Psoas muscle (tissue), 8 donors: Measurements from ENCODE around the gene TBC1D32. TPM values are rescaled to one million over a fixed set of nuclear protein-coding genes. Genes with fewer than 3 reads are reported as not detected.
"Not testable (repeated sequence)": the region's sequence is repeated elsewhere in the genome, so short reads cannot be mapped to it uniquely, and the experiment has no call there.

Source experiments
- ATAC-seq, 4 donors: fragments of 200-7000 bp; cut with Tn5 transposase; one replicate each; pipeline ENCODE4 v1.9.1; 2020; ENCODE audit warnings: moderate library complexity in 3 of 4, mild to moderate bottlenecking in 2 of 4
- DNase-seq, 2 donors: peaks; one replicate each; pipeline ENCODE4 v3.0.0-alpha.2; 2020
- H3K27ac ChIP-seq: fragments of 200-600 bp; one replicate; pipeline ENCODE4 v1.8.0; 2022
- H3K27me3 ChIP-seq, 3 donors: fragments of 200-600 bp in 1 of 3; one replicate each; pipeline versions ENCODE4 v1.6.1 to v1.8.0; 2013 to 2022; ENCODE audit warnings: low read length in 2 of 3, mild to moderate bottlenecking in 2 of 3, moderate library complexity in 1 of 3; ENCODE audit not compliant: insufficient read depth in 3 of 3
- H3K36me3 ChIP-seq, 2 donors: fragments of 200-600 bp in 1 of 2; one replicate each; pipeline versions ENCODE4 v1.6.1 to v1.8.0; 2013 to 2022; ENCODE audit warnings: low read depth in 1 of 2, mild to moderate bottlenecking in 1 of 2, moderate library complexity in 1 of 2; ENCODE audit not compliant: insufficient read depth in 1 of 2
- H3K4me1 ChIP-seq: fragments of 200-600 bp; one replicate; pipeline ENCODE4 v1.8.0; 2022
- H3K4me3 ChIP-seq: fragments of 200-600 bp; one replicate; pipeline ENCODE4 v1.8.0; 2022; ENCODE audit warnings: mild to moderate bottlenecking
- H3K9me3 ChIP-seq: fragments of 200-600 bp; one replicate; pipeline ENCODE4 v1.8.0; 2022
- WGBS, 3 donors: extraction: QIAGEN DNeasy Blood & Tissue Kit; methylation state at CpG; one replicate each; pipeline versions ENCODE4 v1.1.6 to v1.1.7; 2013; 5-methylcytosine and 5-hydroxymethylcytosine counted together
- intact Hi-C, 2 donors: fragments of 100-400 bp; cut with DNase I; formaldehyde crosslinking; loops; one replicate each; pipeline versions ENCODE4 v1.11.0 to v1.14.2; 2022
- polyA plus RNA-seq, 3 donors: library from polyadenylated mRNA; stranded (reverse); fragments of 200-250 nt; gene quantifications; one replicate each; pipeline ENCODE4 v1.2.3, GENCODE V29; 2013
- total RNA-seq, 4 donors: library from RNA; stranded (reverse); fragmentation: NEBNext Ultra II Directional in 2 of 4; extraction: Animal tissue kit (Norgen Biotek cat#: 25700) in 2 of 4; gene quantifications; one replicate each; pipeline versions ENCODE4 v1.2.1 to v1.2.4, GENCODE V29; 2021 to 2023
- TF ChIP-seq, protein P1 (sequence below): fragments of 200-600 bp; IDR thresholded peaks from one replicate; pipeline ENCODE4 v1.8.0; 2022; ENCODE audit warnings: antibody characterized with exemption
- donor health status: healthy with polysubstance abuse.
- donor health status: DM: no; HTN: no; CAD: no; lungs with moderate emphysema.
- donor health status: Bipolar disorder and iron deficiency.
- donor health status: healthy.
- donor health status: DM: yes; HTN: yes; CAD: no.
- donor health status: DM: no; HTN: no; CAD: no.
- donor health status: DM: no; HTN: no; CAD: no.
- donor health status: DM: yes; HTN: yes; CAD: no.

The TBC1D32 gene
- total and polyA plus RNA-seq, 7 donors, result 0.29 to 1.8 (median 0.45) TPM

DNA sequence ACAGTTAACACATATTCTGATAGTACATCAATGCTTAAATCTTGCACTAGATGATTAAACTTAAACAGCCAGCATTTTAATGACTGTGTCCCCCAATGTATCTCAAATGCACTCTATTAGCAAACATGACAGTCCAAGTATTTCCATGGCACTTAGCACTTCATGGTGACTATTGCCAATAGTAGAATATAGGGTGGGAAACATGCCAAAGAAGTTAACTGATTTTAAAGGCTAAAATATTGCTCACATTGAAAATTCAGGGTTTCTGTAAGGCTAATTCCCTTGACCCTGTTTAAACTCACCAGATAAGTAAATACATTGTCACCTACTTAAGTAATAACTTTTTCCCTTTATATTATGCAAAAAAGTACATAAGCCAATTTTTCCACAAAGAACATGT is 266.9 kb downstream of the TBC1D32 start:
- Histone ChIP-seq H3K9me3 (no peaks in the 10 kb centered on the region), H3K36me3 (no peaks in the 10 kb centered on the region), H3K4me1 (no peaks in the 10 kb centered on the region), H3K27me3 (no peaks in the 10 kb centered on the region), H3K27ac (no peak overlapping the region), H3K4me3 (no peak overlapping the region)
- no peak for ATAC-seq
- TF ChIP-seq, protein P1, sequence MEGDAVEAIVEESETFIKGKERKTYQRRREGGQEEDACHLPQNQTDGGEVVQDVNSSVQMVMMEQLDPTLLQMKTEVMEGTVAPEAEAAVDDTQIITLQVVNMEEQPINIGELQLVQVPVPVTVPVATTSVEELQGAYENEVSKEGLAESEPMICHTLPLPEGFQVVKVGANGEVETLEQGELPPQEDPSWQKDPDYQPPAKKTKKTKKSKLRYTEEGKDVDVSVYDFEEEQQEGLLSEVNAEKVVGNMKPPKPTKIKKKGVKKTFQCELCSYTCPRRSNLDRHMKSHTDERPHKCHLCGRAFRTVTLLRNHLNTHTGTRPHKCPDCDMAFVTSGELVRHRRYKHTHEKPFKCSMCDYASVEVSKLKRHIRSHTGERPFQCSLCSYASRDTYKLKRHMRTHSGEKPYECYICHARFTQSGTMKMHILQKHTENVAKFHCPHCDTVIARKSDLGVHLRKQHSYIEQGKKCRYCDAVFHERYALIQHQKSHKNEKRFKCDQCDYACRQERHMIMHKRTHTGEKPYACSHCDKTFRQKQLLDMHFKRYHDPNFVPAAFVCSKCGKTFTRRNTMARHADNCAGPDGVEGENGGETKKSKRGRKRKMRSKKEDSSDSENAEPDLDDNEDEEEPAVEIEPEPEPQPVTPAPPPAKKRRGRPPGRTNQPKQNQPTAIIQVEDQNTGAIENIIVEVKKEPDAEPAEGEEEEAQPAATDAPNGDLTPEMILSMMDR, result no peak
- intact Hi-C loops, result no loop called here
- no peak for DNase-seq

DNA sequence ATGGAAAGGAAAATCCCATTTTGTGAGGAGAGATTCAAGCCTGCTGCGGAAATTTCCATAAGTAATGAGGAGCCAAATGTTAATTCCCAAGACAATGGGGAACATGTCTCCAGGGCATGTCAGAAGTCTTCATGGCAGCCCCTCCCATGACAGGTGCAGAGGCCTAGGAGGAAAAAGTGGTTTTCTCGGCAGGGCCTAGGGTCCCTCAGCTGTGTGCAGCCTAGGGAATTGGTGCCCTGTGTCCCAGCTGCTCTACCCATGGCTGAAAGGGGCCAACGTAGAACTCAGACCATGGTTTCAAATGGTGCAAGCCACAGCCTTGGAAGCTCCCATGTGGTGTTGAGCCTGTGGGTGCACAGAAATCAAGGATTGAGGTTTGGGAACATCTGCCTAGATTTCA is 269.9 kb downstream of the TBC1D32 start:
- Histone ChIP-seq H3K36me3 (no peaks in the 10 kb centered on the region), H3K27me3 (no peaks in the 10 kb centered on the region), H3K4me1 (no peaks in the 10 kb centered on the region), H3K27ac (no peak overlapping the region), H3K9me3 (no peaks in the 10 kb centered on the region), H3K4me3 (no peak overlapping the region)
- TF ChIP-seq, protein P1, result no peak
- WGBS, 3 donors, result 73 to 77% (median 76%) methylated on average over 3 of the region's 3 CpGs
- intact Hi-C loops, result no loop called here
- ATAC-seq, result no peak
- no peak for DNase-seq

DNA sequence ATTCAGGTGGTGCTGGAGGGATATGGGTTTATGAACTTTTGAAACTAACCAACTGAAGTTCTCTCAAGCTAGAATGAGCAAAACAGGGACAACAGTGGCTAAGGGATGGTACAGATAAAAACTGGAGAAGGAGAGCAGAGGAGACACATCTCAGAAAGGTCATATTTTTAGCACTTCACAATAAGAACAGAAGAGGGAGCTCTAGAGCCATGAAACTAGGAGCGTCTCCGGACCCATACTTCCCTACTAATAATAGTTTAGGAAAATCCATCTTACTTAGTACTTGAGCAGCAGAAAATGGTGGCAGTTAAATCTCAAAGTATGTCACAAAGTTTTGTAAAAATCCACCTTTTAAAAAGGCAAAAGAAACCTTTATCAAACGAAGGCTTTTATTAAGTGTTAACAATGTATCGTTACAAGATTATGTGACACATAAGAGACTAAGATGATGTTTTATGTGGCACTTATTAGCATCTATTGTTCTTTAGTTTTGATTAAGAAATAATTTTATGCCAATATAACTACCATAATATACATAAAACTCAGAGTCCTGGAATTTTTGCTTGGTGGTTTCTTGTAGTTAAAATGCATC is 278.6 kb downstream of the TBC1D32 start:
- no peak for DNase-seq
- Histone ChIP-seq H3K4me1 (no peaks in the 10 kb centered on the region), H3K36me3 (no peaks in the 10 kb centered on the region), H3K4me3 (no peak overlapping the region), H3K9me3 (no peaks in the 10 kb centered on the region), H3K27ac (no peak overlapping the region), H3K27me3 (no peaks in the 10 kb centered on the region)
- TF ChIP-seq, protein P1, result peak; percentile 67
- intact Hi-C loops, result loop anchor here (5.0 to 10.0 kb wide), 2 partner anchors 252 to 1129 kb away; no protein-coding TSS in a partner anchor
- WGBS, 3 donors, result 34% methylated on average over 4 of the region's 4 CpGs
- peak in 1 of 4 donors; percentile 63 for ATAC-seq

DNA sequence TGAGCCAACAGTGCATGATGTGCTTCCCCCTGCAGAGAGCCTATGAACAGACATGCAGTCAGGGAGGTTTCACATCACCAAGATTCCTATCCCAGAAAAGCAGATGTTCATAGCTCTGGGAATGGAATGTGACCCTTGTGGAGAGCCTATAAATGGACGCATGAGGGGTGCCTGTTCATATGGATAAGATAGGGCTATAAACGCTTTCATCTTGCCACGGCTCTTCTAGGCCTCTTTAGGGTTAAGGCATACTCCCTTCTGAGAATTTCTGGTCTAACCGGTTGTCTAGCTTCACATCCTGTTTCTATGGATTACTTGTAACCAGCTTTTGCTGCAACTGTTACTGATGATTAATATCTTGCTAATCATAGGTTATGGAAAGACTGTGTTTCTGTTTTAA is 285.7 kb downstream of the TBC1D32 start:
- DNase-seq, H3K27me3 ChIP-seq, H3K9me3 ChIP-seq, intact Hi-C loops, H3K4me1 ChIP-seq, H3K27ac ChIP-seq, ATAC-seq, H3K4me3 ChIP-seq, H3K36me3 ChIP-seq: not testable (repeated sequence)
- 50 to 77% (median 76%) methylated on average over 4 of the region's 4 CpGs for WGBS, 3 donors

DNA sequence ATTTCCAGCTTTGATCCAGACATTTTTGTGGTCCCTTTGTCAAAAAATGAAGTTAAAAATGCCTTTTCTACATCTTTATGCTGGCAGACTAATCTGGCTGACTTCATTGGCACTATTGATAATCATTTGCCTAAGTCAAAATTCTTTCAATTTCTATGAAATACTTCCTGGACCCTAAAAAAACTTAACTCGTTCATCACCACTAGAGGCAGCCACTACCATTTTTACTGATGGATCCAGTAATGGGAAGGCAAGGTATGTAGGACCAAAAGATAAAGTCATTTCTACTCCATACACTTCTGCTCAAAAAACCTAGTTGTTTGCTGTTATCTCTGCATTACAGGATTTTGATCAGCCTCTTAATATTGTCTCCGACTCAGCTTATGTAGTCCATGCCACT is 289.4 kb downstream of the TBC1D32 start:
- DNase-seq, H3K27ac ChIP-seq, intact Hi-C loops, H3K4me3 ChIP-seq, H3K27me3 ChIP-seq, ATAC-seq, H3K9me3 ChIP-seq, H3K36me3 ChIP-seq, H3K4me1 ChIP-seq: not testable (repeated sequence)
- 66 to 93% (median 82%) methylated on average over 2 of the region's 2 CpGs for WGBS, 3 donors

DNA sequence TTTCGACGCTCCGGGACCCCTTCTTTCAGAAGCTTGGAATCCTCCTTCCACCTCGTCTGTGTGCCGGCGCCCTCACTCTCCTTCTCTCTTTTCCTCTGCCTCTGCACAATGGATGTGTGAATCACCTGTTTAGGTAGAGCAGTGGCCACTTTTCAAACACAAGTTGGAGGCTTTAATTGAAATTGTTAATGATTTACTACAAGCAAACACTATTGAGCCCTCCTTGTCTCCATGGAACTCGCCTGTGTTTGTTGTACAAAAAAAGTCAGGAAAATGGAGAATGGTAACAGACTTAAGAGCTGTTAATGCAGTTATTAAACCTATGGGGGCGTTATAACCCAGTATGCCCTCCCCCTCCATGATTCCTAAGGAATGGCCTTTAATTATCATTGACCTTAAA is 290.6 kb downstream of the TBC1D32 start:
- H3K4me1 ChIP-seq, DNase-seq, H3K27ac ChIP-seq, H3K4me3 ChIP-seq, ATAC-seq, H3K27me3 ChIP-seq, H3K9me3 ChIP-seq, H3K36me3 ChIP-seq, intact Hi-C loops: not testable (repeated sequence)
- 88 to 93% (median 89%) methylated on average over 8 of the region's 8 CpGs for WGBS, 3 donors

DNA sequence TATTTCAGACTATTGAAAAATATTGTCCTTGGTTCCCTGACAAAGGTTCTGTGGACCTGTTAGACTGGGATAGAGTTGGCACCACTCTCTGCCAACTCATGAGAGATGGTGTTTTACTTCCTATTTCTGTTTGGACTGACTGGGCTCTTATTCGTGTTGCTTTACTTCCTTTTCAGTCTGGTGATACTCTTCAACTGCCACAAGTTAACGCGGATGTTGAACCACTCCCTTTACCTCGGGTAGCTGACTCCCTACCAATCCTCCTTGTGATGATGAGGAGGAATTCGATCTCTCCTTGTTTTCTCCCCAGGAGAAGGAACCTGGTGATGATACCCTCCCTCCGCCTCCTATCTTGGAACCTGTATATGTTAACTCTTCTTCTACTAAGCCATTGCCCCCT is 291.1 kb downstream of the TBC1D32 start:
- H3K36me3 ChIP-seq, H3K27me3 ChIP-seq, H3K9me3 ChIP-seq, H3K4me1 ChIP-seq, intact Hi-C loops, H3K4me3 ChIP-seq, DNase-seq, H3K27ac ChIP-seq, ATAC-seq: not testable (repeated sequence)
- WGBS, 3 donors, result 85 to 86% (median 85%) methylated on average over 6 of the region's 6 CpGs
